HG03571 (cell line): ENCODE measurements around the gene DAP3.
A peak's percentile ranks its signal among the peaks of the same experiment; 100 is the strongest.
"Not testable (repeated sequence)": the region's sequence is repeated elsewhere in the genome, so short reads cannot be mapped to it uniquely, and the experiment has no call there.

Experiments
- ATAC-seq: cut with Tn5 transposase; IDR thresholded peaks from one replicate; pipeline ENCODE4 v1.9.1; 2021; ENCODE audit not compliant: unreplicated experiment

DAP3 gene

DNA sequence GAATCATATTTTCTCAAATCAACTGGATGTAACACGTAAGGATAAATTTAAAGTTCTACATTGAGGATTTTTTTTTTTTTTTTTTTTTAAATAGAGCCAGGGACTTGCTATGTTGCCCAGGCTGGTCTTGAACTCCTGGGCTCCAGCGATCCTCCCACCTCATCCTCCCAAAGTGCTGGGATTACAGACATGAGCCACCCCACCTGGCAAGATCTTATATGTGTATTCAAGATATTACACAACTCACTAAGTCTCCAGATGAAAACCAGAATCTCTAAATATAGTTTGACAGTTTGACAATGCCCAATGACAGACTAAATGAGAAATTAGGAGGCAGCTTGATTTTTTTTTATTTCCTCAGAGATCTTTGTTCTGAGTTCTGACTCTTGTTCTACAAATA lies 7.1 kb upstream of the DAP3 start:
- ATAC-seq: no peak

DNA sequence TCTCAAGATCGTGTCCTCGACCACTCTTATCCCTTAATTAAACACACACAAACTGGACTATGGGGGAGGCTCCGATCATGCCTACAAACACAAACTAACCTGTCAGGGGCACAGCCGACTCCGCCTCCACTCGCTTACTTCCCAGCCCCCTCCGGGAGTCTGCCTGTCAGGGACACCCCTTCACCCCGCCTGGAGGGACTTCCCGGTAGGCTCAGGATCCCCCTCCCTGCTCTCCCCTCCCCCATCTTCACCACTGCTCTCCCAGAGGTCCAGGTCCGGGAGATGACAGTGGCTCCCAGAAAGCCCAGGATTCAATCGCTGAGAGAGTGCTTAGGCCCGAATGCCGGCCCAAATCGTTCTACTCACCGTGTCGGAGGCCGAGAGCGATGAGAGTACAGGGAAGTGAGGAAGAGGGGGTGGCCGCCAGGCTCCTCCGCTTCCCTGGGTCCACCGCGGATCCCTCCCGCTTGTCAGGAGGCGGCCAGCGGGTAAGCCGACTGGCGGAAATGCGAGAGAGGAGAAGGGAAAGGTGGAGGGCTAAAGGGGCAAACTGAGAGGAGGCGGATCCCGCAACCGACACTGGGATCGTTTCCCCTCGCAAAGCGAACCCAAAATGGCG lies 1.1 kb upstream of the DAP3 start:
- peak; percentile 10 for ATAC-seq

DNA sequence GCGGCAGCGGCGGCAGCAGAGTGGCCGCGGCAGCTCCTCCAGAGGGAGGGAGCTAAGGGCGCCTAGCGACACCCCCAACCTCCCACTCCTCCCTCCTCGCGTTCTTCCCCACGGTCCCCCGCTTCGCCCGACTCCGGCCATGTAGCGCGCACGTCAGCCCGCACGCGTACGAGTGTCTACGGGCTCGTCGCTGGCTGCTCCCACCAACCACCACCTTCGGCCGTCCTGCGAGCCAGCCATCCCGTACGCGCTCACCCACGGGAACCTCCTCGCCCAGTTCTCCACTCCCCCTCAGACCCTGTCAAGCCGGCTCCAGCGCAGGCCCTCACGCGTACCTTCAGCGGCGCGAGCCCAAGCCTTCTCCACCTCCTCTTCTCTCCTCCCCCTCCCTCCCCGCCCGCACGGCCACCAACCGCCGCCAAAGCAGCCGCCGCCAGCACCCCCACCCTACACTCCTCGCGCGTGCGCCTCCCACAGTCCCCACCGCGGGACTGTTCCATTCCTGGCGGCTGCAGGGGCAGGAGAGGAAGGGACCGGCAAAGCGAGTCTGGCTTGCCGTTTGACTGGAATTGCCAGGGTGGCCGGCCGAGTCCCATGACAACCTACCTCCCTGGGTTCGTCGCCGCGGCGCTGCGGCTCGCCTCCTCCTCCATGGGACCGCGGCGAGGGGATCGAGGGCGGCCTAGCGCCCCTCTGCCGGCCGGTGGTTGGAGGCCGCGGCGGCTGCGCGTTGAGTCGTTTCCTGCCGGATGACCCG lies 389 bp upstream of the DAP3 start, which contains the start of gene YY1AP1:
YY1AP1 (minus strand) TSS at position 451 of the 757 bp plus-strand sequence. CDS start 8,338 bp downstream, outside the sequence.
- peak; percentile 78 for ATAC-seq

DNA sequence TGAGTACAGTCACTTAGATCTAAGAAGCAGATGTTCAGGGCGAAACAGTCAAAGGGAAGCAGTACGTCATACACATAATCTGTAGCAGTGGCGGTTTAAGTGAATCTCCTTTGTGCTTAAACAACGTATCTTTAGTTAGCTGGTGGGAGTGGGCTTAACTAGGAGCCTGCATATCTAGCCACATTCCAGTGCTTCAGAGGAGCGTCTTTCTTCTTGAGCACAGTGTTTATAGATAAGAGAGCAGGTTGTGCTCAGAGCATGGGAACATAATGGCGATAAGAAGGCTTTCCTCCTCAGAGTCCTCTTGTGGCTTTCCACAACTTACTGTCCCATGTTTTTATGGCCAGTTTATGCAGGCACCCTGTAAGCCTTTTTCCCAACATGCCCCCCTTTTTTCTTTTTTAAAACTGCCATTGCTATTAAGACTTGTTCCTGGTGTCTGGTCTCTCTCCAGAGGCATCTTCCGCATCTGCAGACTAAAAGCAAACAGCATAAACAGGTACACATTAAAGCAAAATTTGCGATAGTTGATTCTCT lies 3.2 kb downstream of the DAP3 start:
- no peak for ATAC-seq

DNA sequence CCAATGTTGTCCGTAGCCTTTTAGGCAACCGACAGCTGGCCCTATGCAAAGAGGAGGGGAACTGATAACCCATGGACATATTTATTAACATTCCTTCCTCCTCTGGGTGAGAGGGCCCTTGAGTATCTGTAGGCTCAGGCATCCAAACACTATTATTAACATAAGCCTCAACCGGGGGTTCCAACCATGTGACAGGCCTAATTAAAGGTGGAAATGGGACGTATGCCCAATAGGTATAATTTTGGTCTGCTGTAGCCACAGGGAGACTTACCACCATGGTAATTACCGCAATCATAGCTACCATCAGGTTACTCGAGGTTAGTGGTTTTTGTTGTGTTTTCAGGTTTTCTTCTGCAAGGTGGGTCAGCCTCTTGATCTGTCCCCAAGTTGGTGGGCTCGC lies 5.3 kb downstream of the DAP3 start:
- no peak for ATAC-seq

DNA sequence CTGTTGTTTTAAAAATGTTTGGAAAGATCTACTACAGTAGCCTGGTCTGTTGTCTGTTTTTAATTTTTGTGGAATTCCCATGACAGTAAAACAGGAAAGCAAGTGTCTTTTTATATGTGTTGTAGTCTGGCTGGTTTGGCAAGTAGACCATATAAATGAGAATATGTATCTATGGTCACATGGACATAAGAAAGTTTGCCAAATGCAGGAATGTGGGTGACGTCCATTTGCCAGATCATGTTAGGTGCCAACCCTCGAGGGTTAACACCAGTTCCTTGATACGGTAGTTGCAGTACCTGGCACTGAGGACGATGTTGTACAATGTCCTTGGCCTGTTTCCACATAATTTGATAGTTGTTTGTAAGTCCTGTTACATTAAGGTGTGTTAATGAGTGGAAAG lies 6.2 kb downstream of the DAP3 start:
- ATAC-seq: no peak

DNA sequence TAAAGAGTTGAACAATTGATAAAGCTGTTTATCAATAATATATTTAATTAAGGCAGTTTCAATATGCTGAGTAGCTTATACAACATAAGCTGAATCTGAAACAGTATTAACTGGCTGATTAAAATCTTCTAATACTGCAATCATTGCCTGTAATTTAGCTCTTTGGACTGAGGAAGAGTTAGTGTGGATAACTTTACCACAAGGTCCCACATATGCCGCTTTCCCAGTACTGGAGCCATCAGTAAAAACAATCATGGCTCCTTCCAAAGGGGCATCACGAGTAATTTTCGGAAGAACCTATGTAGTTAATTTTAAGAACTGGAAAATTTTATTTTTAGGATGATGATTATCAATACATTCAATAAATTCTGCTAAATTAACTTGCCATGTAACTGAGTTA lies 6.7 kb downstream of the DAP3 start:
- no peak for ATAC-seq

DNA sequence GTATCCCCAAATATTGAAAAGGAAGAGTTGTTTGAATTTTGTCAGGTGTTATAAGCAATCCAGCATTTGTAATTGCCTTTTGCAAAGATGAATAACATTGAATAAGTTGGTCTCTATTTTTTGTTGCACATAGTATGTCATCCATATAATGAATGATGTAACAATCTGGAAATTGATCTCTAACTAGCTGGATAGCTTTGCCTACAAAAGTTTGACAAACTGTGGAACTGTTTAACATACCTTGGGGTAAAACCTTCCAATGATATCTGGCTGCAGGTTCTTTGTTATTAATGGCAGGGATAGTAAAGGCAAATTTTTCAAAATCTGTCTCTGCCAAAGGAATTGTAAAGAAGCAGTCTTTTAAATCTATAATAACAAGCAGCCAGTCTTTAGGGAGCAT lies 7.6 kb downstream of the DAP3 start:
- no peak for ATAC-seq

DNA sequence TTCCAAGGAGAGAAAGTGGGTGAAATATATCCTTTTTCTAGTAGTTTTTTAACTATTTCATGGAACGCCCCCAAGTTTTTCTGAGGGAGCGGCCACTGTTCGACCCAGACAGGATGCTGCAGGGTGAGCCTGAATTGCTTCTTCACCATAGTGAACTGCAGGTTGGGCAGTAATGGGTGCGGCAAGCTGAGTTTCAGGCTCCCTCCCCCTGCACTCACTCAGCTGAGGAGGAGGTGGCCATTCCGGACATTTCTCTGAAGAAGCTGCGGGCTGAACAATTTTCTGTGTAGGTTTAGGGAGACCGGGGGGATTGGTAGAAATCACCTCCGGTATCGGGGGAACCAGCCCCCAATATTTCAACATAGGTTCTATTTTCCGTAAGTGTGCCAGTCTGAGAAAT lies 8.2 kb downstream of the DAP3 start:
- ATAC-seq: no peak

DNA sequence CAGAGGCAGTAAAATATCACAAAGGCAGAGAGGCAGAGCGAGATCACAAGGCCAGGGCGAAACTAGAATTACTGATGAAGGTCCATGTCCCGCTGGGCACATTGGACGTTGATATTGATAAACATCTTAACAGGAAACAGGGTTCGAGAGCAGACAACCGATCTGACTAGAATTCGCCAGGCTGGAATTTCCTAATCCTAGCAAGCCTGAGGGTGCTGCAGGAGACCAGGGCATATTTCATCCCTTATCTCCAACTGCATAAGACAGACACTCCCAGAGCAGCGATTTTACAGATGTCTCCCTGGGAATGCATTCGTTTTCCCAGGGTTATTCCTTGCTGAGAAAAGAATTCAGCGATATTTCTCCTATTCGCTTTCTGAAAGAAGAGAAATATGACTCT lies 8.7 kb downstream of the DAP3 start:
- ATAC-seq: not testable (repeated sequence)

DNA sequence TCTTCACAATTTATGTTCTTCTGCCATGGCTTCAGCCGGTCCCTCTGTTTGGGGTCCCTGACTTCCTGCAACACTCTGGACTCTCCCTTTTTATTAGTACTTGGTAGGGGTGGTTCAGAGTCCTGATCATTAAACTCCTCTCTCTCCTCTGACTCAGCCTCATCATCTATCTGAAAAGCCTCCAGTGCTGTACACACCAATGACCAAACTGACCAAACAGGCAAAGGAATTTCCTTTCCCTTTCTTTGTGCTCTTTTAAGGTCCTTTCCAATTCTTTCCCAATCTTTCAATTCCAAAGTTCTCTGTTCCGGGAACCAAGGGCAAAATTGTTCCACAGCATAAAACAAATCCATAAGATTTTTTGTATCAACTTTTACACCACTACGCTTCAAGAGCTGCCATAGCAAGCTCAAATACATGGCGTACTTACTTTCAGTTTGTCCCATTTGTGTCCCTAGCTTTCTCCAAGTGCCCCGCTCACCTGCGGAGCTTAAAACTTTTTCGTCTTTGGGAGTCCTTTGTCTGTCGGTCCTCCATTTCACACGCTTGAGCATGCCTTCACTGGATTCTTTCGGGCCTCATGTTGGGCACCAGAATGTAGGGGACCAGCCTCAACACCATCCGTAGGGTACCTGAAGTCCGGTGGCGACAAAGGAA lies 9.6 kb downstream of the DAP3 start:
- ATAC-seq: no peak

DNA sequence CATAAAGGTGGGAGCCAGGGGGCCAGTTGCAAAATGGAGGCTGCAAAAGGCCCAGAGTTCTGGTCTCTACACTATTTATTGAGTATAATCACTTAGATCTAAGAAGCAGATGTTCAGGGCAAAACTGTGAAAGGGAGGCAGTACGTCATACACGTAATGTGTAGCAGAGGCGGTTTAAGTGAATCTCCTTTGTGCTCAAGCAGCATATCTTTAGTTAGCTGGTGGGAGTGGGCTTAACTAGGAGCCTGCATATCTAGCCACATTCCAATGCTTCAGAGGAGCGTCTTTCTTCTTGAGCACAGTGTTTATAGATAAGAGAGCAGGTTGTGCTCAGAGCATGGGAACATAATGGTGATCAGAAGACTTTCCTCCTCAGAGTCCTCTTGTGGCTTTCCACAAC lies 10.2 kb downstream of the DAP3 start:
- ATAC-seq: not testable (repeated sequence)

DNA sequence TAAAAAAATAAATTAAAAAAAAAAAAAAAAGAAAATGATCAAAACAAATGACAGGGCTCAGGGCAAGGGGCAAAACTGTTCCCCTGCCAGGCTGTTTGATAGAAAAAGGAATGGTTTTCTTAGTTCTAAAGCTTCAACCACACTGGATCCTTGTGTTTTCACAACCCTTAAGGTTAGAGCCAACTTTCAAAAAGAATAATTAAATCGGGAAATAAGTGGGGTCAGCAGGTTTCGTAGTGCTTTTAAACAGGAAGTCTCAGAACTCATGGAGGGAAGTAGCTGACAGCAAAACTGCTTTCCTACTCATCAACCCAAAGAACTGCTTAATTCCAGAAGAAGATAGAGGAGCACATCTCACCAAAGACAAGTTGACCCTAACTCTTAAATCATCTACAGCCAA lies 12.8 kb downstream of the DAP3 start:
- ATAC-seq: not testable (repeated sequence)

DNA sequence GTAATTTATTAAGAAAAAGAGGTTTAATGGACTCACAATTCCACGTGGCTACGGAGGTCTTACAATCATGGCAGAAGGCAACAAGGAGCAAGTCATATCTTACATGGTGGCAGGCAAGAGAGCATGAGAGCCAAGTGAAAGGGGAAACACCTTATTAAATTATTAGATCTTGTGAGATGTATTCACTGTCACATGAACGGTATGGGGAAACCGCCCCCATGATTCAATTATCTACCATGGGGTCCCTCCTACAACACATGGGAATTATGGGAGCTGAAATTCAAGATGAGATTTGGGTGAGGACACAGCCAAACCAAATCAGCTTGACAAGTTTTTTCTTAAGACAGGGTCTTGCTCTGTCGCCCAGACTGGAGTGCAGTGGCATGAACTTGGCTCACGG lies 14.3 kb downstream of the DAP3 start:
- no peak for ATAC-seq

DNA sequence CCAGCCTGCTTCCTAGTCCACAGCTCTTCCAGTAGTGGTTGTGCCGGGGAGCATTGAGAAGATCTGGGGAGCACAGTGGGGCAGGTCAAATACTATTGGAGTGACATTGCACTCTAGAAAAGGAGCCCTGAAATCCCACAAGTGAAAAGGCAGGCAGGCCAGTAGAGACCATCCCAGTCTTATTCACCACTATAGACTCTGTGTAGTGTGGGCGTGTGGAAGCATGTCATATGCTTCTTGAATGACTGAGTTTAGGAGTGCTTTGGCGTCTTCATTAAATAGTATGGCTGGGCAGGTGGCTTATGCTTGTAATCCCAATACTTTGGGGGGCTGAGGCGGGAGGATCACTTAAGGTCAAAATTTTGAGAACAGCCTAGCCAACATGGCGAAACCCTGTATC lies 15.5 kb downstream of the DAP3 start:
- not testable (repeated sequence) for ATAC-seq

DNA sequence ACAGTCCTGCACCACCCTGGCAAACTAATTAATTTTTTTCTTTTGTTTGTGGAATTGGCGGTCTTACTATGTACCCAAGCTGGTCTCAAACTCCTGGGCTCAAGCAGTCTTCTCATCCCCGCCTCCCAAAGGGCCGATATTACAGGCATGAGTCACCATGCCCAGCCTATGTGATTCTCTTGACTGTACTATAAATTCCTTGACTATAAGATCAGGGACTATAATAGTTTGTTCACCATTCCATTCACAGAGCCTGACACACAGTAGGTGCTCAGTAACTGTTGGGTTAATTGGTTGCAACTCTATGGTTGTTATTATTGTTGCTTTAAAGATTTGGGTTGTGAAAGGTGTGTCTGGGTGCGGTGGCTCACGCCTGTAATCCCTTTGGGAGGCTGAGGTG lies 17.2 kb downstream of the DAP3 start:
- ATAC-seq: no peak

DNA sequence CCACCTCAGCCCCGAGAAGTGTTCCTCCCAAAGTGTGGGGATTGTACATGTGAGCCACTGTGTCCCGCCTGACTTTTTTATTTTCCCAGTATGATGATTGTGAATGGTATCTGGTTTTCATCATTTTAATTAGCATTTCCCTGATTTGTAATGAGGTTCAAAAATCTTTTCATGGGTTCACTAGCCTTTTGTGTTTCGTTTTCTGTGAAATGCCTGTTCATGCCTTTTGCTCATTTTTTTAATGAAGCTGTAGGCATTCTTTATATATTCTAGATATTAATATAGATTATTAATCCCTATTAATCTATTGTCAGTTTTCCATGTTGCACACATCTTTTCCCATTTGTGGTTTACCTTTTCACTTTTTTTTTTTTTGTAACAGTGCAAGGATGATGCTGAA lies 20.5 kb downstream of the DAP3 start:
- no peak for ATAC-seq

DNA sequence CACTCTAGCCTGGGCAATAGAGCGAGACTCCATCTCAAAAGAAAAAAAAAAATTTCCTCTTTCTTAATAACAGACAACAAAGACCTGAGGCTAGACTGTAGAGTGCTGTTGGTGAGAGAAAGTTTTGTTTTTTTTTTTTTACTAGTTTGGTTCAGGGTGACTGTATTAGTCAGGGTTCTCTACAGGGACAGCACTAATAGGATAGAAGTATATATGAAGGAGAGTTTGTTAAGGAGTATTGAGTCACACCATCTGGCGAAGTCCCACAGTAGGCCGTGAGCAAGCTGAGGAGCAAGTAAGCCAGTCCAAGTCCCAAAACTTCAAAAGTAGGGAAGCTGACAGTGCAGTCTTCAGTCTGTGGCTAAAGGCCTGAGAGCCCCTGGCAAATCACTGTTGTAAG lies 22.6 kb downstream of the DAP3 start:
- ATAC-seq: not testable (repeated sequence)

DNA sequence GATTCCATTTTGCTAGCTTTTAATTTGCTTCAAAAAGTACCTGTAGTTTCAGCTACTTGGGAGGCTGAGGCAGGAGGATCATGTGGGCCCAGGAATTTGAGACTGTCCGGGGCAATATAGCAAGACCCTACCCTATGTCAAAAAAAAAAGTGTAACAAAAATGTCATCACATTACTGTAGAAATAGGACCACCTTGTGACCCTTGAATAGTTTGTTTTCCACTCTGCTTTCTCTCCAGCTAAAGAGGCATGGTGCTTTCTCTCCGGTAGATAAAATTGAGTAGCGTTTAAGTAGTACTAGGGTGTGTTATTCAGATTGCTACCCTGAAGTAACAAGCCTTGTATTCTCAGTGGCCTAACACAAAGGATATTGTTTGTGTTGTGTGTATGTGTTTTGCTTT lies 23.7 kb downstream of the DAP3 start:
- not testable (repeated sequence) for ATAC-seq

DNA sequence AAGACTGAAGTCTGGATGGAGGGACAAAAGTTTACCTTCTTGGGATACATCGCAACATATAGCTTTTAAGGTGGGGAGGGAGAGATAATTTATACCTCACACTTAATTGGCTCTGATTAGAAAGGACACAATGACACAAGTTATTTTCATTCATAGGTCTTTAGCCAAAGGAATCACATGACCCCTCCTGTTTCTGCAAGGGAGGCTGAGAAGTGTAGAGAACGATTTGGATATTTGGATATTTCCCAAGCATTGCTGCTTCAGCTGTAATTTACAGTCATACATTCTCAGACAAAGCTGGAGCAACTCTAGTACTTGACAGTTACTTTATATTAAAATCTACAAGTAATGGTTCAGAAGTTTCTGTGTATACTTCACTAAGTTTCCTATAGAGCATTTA lies 24.2 kb downstream of the DAP3 start:
- no peak for ATAC-seq

DNA sequence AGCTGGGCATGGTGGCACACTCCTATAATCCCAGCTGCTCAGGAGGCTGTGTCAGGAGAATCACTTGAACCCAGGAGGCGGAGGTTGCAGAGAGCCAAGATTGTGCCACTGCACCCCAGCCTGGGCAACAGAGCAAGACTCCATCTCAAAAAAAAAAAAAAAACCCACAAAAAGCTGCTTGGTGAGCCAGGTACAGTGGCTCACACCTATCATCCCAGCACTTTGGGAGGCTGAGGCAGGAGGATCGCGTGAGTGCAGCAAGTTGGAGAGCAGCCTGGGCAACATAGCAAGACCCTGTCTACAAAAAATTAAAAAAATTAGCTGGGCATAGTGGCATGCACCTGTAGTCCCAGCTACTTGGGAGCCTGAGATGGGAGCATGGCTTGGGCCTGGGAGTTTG lies 26.2 kb downstream of the DAP3 start:
- ATAC-seq: not testable (repeated sequence)

DNA sequence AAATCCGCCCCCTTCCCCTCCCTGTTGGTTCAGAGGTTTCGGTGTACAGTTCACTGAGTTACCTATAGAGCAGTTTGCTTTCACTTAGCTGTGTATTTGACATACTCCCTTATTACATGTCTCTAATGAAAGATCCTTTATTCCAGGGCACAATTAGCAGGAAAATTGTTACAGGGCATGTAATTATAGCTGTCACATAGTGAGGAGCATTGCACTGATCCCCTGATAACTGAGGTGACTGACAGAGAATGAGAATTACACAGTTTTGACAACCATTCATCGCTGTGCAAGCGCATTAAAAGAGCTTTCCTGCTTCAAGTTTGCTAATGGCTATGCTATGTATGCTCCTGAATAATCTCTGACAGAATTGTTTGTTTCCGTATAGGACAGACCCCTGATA lies 26.9 kb downstream of the DAP3 start:
- no peak for ATAC-seq
